ENCODE data around the gene YEATS4.

GRCh38 chr12:69433653-69434052 is 74.1 kb downstream of the YEATS4 start:
- TF ChIP-seq FOXP4 (CRISPR knock-in tag; IDR thresholded peaks at IDR 0.05; ENCODE audit: borderline replicate concordance) (no peak), THRB (CRISPR knock-in tag; conservative IDR thresholded peaks at IDR 0.05) (no peak), SMAD4 (CRISPR knock-in tag; conservative IDR thresholded peaks at IDR 0.05) (no peak), CREM (IDR thresholded peaks at IDR 0.05; ENCODE audit: low read depth) (no peak), SRF (CRISPR knock-in tag; IDR thresholded peaks at IDR 0.05) (no peak), PHF8 (IDR thresholded peaks at IDR 0.05; ENCODE audit: borderline replicate concordance, low read length) (no peak)
